ENCODE results near the gene PRR15.
A peak's percentile ranks its signal among the peaks of the same experiment; 100 is the strongest.

The PRR15 gene

DNA sequence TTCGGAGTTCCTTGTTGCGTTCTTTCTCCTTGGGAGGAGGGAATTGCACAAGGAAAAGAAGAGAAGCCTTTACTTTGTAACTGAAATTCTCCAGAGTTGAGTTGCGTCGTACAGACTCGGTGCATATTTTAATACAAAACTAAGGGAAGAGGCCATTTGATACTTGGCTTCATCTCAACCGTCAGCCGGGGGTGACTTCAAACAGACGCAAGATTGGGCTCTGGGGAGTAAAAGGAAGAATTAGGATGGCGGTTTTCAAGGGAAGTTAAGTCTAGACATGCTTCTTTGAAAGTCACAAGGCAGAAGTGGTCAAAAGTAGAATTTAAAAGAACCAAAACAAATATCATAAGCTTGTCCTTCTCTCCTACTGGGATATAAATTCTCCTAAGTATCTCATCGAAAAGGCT is 1.6 kb downstream of the PRR15 start:
- in situ Hi-C loops (cut with HindIII; ENCODE audit: low pct_ligation_motif_present, low sequenced_read_pairs): no loop called here
- H3K4me3 ChIP-seq (ENCODE audit: low read depth, low read length): peak overlapping the region; percentile 61
- H3K36me3 ChIP-seq (replicated peaks): no peaks in the 10 kb centered on the region
- TF ChIP-seq, protein P1, sequence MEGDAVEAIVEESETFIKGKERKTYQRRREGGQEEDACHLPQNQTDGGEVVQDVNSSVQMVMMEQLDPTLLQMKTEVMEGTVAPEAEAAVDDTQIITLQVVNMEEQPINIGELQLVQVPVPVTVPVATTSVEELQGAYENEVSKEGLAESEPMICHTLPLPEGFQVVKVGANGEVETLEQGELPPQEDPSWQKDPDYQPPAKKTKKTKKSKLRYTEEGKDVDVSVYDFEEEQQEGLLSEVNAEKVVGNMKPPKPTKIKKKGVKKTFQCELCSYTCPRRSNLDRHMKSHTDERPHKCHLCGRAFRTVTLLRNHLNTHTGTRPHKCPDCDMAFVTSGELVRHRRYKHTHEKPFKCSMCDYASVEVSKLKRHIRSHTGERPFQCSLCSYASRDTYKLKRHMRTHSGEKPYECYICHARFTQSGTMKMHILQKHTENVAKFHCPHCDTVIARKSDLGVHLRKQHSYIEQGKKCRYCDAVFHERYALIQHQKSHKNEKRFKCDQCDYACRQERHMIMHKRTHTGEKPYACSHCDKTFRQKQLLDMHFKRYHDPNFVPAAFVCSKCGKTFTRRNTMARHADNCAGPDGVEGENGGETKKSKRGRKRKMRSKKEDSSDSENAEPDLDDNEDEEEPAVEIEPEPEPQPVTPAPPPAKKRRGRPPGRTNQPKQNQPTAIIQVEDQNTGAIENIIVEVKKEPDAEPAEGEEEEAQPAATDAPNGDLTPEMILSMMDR (IDR thresholded peaks at IDR 0.05; ENCODE audit: low read depth, low read length, missing control alignments): no peak
- no peak for DNase-seq
- H3K27ac ChIP-seq: no peak overlapping the region
- peaks cover 13% of the 10 kb centered on the region for H3K27me3 ChIP-seq (replicated peaks)

DNA sequence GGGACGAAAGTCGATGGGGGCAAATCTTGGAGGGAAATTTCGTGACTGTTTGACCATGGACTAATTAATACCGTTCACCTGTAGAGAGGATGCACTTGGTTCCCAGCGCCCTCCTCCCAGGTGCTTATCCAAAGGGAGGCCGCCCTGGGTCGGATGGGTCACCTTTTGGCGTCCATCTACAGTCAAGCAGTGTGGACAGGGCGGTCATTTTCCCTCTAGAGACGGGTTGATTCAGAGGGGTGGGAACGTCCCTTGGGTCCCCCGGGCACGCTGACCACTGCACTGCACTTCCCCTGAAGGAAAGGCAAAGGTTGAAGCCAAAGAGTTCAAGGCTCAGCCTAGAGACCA is 2.0 kb downstream of the PRR15 start:
- H3K4me3 ChIP-seq (ENCODE audit: low read depth, low read length): peak overlapping the region; percentile 61
- no peak for DNase-seq
- H3K27ac ChIP-seq: no peak overlapping the region
- peaks cover 13% of the 10 kb centered on the region for H3K27me3 ChIP-seq (replicated peaks)
- H3K36me3 ChIP-seq (replicated peaks): no peaks in the 10 kb centered on the region
- in situ Hi-C loops (cut with HindIII; ENCODE audit: low pct_ligation_motif_present, low sequenced_read_pairs): no loop called here
- TF ChIP-seq, protein P1 (IDR thresholded peaks at IDR 0.05; ENCODE audit: low read depth, low read length, missing control alignments): no peak

DNA sequence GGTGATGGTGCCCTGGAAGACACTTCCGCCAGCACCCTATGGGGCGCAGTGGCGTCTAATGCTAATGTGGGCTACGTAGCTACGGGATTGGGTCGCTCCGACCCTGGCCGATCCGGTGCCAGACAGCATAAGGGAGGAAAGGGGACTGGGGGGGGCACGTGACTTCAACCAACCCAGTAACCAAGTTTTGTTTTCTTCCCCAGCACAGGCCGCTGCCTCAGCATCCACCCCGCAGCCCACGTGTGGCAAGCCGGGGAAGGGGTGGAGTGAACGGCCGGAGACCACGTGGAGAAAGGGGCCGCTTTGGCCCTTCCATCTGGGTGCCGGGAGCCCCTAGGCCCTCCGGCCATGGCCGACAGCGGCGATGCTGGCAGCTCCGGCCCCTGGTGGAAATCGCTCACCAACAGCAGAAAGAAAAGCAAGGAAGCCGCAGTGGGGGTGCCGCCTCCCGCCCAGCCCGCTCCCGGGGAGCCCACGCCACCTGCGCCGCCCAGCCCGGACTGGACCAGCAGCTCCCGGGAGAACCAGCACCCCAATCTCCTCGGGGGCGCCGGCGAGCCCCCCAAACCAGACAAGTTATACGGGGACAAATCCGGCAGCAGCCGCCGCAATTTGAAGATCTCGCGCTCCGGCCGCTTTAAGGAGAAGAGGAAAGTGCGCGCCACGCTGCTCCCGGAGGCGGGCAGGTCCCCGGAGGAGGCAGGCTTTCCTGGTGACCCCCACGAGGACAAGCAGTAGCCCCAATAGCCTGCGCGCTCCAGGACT is 2.5 kb downstream of the PRR15 start:
- in situ Hi-C loops (cut with HindIII; ENCODE audit: low pct_ligation_motif_present, low sequenced_read_pairs): no loop called here
- H3K4me3 ChIP-seq (ENCODE audit: low read depth, low read length): peak overlapping the region; percentile 61
- no peaks in the 10 kb centered on the region for H3K36me3 ChIP-seq (replicated peaks)
- H3K27me3 ChIP-seq (replicated peaks): peaks cover 13% of the 10 kb centered on the region
- DNase-seq: no peak
- TF ChIP-seq, protein P1 (IDR thresholded peaks at IDR 0.05; ENCODE audit: low read depth, low read length, missing control alignments): peak; percentile 4
- H3K27ac ChIP-seq: no peak overlapping the region

DNA sequence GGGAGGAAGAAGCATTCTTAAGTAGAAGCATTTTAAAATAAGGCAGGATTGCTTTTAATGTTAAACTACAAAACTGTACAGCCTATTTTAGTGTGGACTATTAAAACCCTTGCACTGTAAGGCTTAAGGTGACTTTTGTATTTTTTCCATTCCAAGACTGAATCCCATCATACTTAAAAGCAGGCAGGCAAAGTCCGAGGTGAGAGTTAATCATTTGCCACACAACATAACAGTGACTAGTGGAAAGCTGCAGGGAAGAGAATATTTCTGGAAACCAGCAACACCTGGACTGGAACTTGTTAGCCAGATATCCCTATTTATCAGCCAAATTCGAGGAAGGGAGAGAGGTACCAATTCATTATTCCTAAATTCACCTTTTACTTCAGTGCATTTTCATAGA is 3.5 kb downstream of the PRR15 start:
- DNase-seq: no peak
- in situ Hi-C loops (cut with HindIII; ENCODE audit: low pct_ligation_motif_present, low sequenced_read_pairs): no loop called here
- H3K27me3 ChIP-seq (replicated peaks): peaks cover 13% of the 10 kb centered on the region
- H3K36me3 ChIP-seq (replicated peaks): no peaks in the 10 kb centered on the region
- no peak overlapping the region for H3K4me3 ChIP-seq (ENCODE audit: low read depth, low read length)
- H3K27ac ChIP-seq: no peak overlapping the region
- TF ChIP-seq, protein P1 (IDR thresholded peaks at IDR 0.05; ENCODE audit: low read depth, low read length, missing control alignments): no peak

DNA sequence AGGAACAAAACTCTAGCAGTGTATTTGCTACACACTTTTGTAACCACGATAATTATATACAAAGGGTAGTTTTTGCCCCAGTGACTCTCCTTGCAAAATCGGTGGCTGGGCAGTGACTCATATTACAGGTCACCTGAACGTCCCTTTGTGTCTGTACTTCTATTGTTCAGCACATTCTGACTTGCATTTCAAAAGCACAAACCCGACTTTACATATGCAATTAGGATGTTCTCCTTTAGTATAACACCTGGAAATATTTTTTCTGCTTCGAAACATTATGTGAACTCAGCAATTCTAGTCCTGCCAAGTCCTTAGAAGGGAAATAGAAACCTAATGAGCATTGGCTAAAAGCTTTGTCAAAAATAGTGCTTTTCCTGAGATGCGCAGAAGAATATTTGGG is 6.0 kb downstream of the PRR15 start:
- no peaks in the 10 kb centered on the region for H3K36me3 ChIP-seq (replicated peaks)
- TF ChIP-seq, protein P1 (IDR thresholded peaks at IDR 0.05; ENCODE audit: low read depth, low read length, missing control alignments): no peak
- no peak for DNase-seq
- H3K27ac ChIP-seq: no peak overlapping the region
- no peak overlapping the region for H3K4me3 ChIP-seq (ENCODE audit: low read depth, low read length)
- peaks cover 13% of the 10 kb centered on the region for H3K27me3 ChIP-seq (replicated peaks)
- in situ Hi-C loops (cut with HindIII; ENCODE audit: low pct_ligation_motif_present, low sequenced_read_pairs): no loop called here

DNA sequence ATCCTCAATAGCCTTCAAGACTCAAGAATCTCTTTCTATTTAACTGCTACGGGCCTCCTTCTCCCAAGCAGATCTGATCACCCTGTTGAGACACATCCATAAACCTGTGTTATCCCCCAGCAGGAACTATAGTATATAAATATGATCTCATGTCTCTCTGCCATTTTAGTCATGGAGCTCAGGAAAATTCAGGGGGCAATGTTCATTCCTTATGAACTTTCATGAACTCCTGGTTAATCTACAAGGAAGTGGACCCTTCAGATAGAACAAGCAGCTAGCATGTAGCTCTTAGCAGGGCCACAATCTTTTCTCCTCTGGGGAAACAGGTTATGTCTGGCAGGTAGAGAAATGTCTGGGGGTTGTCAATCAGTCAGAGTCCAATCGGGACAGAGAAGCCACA is 8.9 kb downstream of the PRR15 start:
- Histone ChIP-seq H3K36me3 (replicated peaks) (no peaks in the 10 kb centered on the region), H3K27me3 (replicated peaks) (peaks cover 2% of the 10 kb centered on the region), H3K4me3 (ENCODE audit: low read depth, low read length) (no peak overlapping the region), H3K27ac (no peak overlapping the region)
- DNase-seq: no peak
- TF ChIP-seq, protein P1 (IDR thresholded peaks at IDR 0.05; ENCODE audit: low read depth, low read length, missing control alignments): no peak
- in situ Hi-C loops (cut with HindIII; ENCODE audit: low pct_ligation_motif_present, low sequenced_read_pairs): no loop called here

All from brain microvascular endothelial cell (primary cell).